GM18498 (cell line): Measurements from ENCODE around the gene RWDD4.

Experiments used
- ATAC-seq: cut with Tn5 transposase; IDR thresholded peaks from one replicate; pipeline ENCODE4 v1.9.1; 2021; ENCODE audit warnings: mild to moderate bottlenecking, moderate library complexity; ENCODE audit not compliant: unreplicated experiment

The RWDD4 gene

GRCh38 chr4:183602557-183603027 is 56.4 kb downstream of the RWDD4 start:
- no peak for ATAC-seq

- no peak for ATAC-seq
These were observed 57.6 kb downstream of the RWDD4 start for GRCh38 chr4:183601381-183601780.

GRCh38 chr4:183600189-183600685 is 58.7 kb downstream of the RWDD4 start:
- no peak for ATAC-seq

- peak; percentile 70 for ATAC-seq
These were observed 59.3 kb downstream of the RWDD4 start for GRCh38 chr4:183599690-183600089.

GRCh38 chr4:183599284-183599683 is 59.7 kb downstream of the RWDD4 start:
- no peak for ATAC-seq

- ATAC-seq = no peak
These were observed 62.8 kb downstream of the RWDD4 start for GRCh38 chr4:183596067-183596757.

- no peak for ATAC-seq
These were observed 64.2 kb downstream of the RWDD4 start for GRCh38 chr4:183594823-183595222.

GRCh38 chr4:183591301-183591700 is 67.7 kb downstream of the RWDD4 start:
- no peak for ATAC-seq
